ENCODE data around the gene PLXNA2.

The PLXNA2 gene

GRCh38 chr1:208126108-208126507 is 118.1 kb downstream of the PLXNA2 start:
- in situ Hi-C loops (cut with HindIII; ENCODE audit: low sequenced_read_pairs), result no loop called here

- in situ Hi-C loops (cut with HindIII; ENCODE audit: low sequenced_read_pairs), result no loop called here
Measured at GRCh38 chr1:208122612-208123358, 121.4 kb downstream of the PLXNA2 start.

GRCh38 chr1:208121813-208122364 is 122.3 kb downstream of the PLXNA2 start:
- in situ Hi-C loops (cut with HindIII; ENCODE audit: low sequenced_read_pairs), result no loop called here

- in situ Hi-C loops (cut with HindIII; ENCODE audit: low sequenced_read_pairs), result no loop called here
Measured at GRCh38 chr1:208120431-208120790, 123.8 kb downstream of the PLXNA2 start.

- in situ Hi-C loops (cut with HindIII; ENCODE audit: low sequenced_read_pairs), result no loop called here
Measured at GRCh38 chr1:208118841-208119606, 125.2 kb downstream of the PLXNA2 start.

- in situ Hi-C loops (cut with HindIII; ENCODE audit: low sequenced_read_pairs), result no loop called here
Measured at GRCh38 chr1:208118306-208118705, 125.9 kb downstream of the PLXNA2 start.

GRCh38 chr1:208117826-208118225 is 126.4 kb downstream of the PLXNA2 start:
- in situ Hi-C loops (cut with HindIII; ENCODE audit: low sequenced_read_pairs), result no loop called here

- in situ Hi-C loops (cut with HindIII; ENCODE audit: low sequenced_read_pairs), result no loop called here
Measured at GRCh38 chr1:208117409-208117808, 126.8 kb downstream of the PLXNA2 start.

GRCh38 chr1:208115924-208116640 is 128.1 kb downstream of the PLXNA2 start:
- in situ Hi-C loops (cut with HindIII; ENCODE audit: low sequenced_read_pairs), result no loop called here

GRCh38 chr1:208113011-208113410 is 131.2 kb downstream of the PLXNA2 start:
- in situ Hi-C loops (cut with HindIII; ENCODE audit: low sequenced_read_pairs), result no loop called here

GRCh38 chr1:208112401-208112800 is 131.8 kb downstream of the PLXNA2 start:
- in situ Hi-C loops (cut with HindIII; ENCODE audit: low sequenced_read_pairs), result no loop called here

- in situ Hi-C loops (cut with HindIII; ENCODE audit: low sequenced_read_pairs), result no loop called here
Measured at GRCh38 chr1:208111646-208112190, 132.5 kb downstream of the PLXNA2 start.

- in situ Hi-C loops (cut with HindIII; ENCODE audit: low sequenced_read_pairs), result no loop called here
Measured at GRCh38 chr1:208110296-208110695, 133.9 kb downstream of the PLXNA2 start.

- in situ Hi-C loops (cut with HindIII; ENCODE audit: low sequenced_read_pairs), result no loop called here
Measured at GRCh38 chr1:208108646-208109330, 135.4 kb downstream of the PLXNA2 start.

GRCh38 chr1:208108213-208108608 is 136.0 kb downstream of the PLXNA2 start:
- in situ Hi-C loops (cut with HindIII; ENCODE audit: low sequenced_read_pairs), result no loop called here

- in situ Hi-C loops (cut with HindIII; ENCODE audit: low sequenced_read_pairs), result no loop called here
Measured at GRCh38 chr1:208107425-208108212, 136.6 kb downstream of the PLXNA2 start.

- in situ Hi-C loops (cut with HindIII; ENCODE audit: low sequenced_read_pairs), result no loop called here
Measured at GRCh38 chr1:208106218-208106617, 138.0 kb downstream of the PLXNA2 start.

GRCh38 chr1:208105756-208106155 is 138.4 kb downstream of the PLXNA2 start:
- in situ Hi-C loops (cut with HindIII; ENCODE audit: low sequenced_read_pairs), result no loop called here

GRCh38 chr1:208103597-208104513 is 140.3 kb downstream of the PLXNA2 start:
- in situ Hi-C loops (cut with HindIII; ENCODE audit: low sequenced_read_pairs), result no loop called here
